ENCODE data around the gene CCL2. TPM values are rescaled to one million over a fixed set of nuclear protein-coding genes. Genes with fewer than 3 reads are reported as not detected.

CCL2 gene
- polyA plus RNA-seq, 4 donors = 14.2 to 95.7 (median 20.2) TPM

Other genes starting within 250 kb of the CCL2 start
- gene CCL7, start 14.9 kb downstream of the CCL2 start, polyA plus RNA-seq (ENCODE audit: insufficient read length in 4 of 4) = not detected
- 1 to 10 TPM in 1 of 4 donors, under 1 TPM in 3; 0.60 to 1.4 (median 0.96) TPM for gene CCL11, start 30.5 kb downstream of the CCL2 start, polyA plus RNA-seq (ENCODE audit: insufficient read length in 4 of 4)
- 1 to 10 TPM in 1 of 4 donors, under 1 TPM in 2, not detected in 1; 0.20 to 4.2 (median 0.39) TPM for gene CCL8, start 64.2 kb downstream of the CCL2 start, polyA plus RNA-seq (ENCODE audit: insufficient read length in 4 of 4)
- 1 to 10 TPM in 1 of 4 donors, under 1 TPM in 1, not detected in 2; 0.24 to 4.0 TPM for gene CCL13, start 101.2 kb downstream of the CCL2 start, polyA plus RNA-seq (ENCODE audit: insufficient read length in 4 of 4)
- gene CCL1, start 107.9 kb downstream of the CCL2 start, polyA plus RNA-seq (ENCODE audit: insufficient read length in 4 of 4) = not detected

All from left renal pelvis (tissue), 4 donors.